GM23248 (cell line): Measurements from ENCODE around the gene KDM3B. TPM values are rescaled to one million over a fixed set of nuclear protein-coding genes. Genes with fewer than 3 reads are reported as not detected.

Experiments
- DNase-seq: peaks from one replicate; pipeline ENCODE4 v3.0.0-alpha.2; 2015
- H2AFZ ChIP-seq: fragments of 200-600 bp; sonication (generic); 2 replicates; pipeline ENCODE4 v1.6.1; 2016; ENCODE audit warnings: antibody characterized with exemption
- H3F3A ChIP-seq: fragments of 200-600 bp; sonication (generic); 2 replicates; pipeline ENCODE4 v1.6.1; 2016; ENCODE audit warnings: mild to moderate bottlenecking, antibody characterized with exemption, mixed run types; ENCODE audit not compliant: insufficient read depth
- H3K27ac ChIP-seq: fragments of 200-600 bp; sonication (generic); 2 replicates; pipeline ENCODE4 v1.5.1; 2016; ENCODE audit warnings: mild to moderate bottlenecking
- H3K27me3 ChIP-seq: fragments of 200-600 bp; sonication (generic); replicated peaks from 2 replicates; pipeline ENCODE4 v1.6.1; 2016; ENCODE audit warnings: mild to moderate bottlenecking; ENCODE audit not compliant: insufficient read depth
- H3K36me3 ChIP-seq: fragments of 200-600 bp; sonication (generic); 2 replicates; pipeline ENCODE4 v1.6.1; 2016; ENCODE audit warnings: low read depth, mild to moderate bottlenecking
- H3K4me1 ChIP-seq: fragments of 200-600 bp; sonication (generic); 2 replicates; pipeline ENCODE4 v1.6.1; 2016; ENCODE audit warnings: mild to moderate bottlenecking; ENCODE audit not compliant: insufficient read depth
- H3K4me2 ChIP-seq: fragments of 200-600 bp; sonication (generic); one replicate; pipeline ENCODE4 v1.6.1; 2016; ENCODE audit warnings: mild to moderate bottlenecking; ENCODE audit not compliant: unreplicated experiment
- H3K4me3 ChIP-seq: fragments of 200-600 bp; sonication (generic); 2 replicates; pipeline ENCODE4 v1.5.1; 2016; ENCODE audit warnings: mild to moderate bottlenecking
- H3K79me2 ChIP-seq: fragments of 200-600 bp; sonication (generic); 2 replicates; pipeline ENCODE4 v1.6.1; 2016; ENCODE audit warnings: mild to moderate bottlenecking; ENCODE audit not compliant: insufficient read depth
- H3K9ac ChIP-seq: fragments of 200-600 bp; sonication (generic); 2 replicates; pipeline ENCODE4 v1.6.1; 2016; ENCODE audit warnings: mild to moderate bottlenecking
- H3K9me2 ChIP-seq: fragments of 200-600 bp; sonication (generic); 2 replicates; pipeline ENCODE4 v1.6.1; 2016; ENCODE audit warnings: mixed run types, mild to moderate bottlenecking, moderate library complexity; ENCODE audit not compliant: insufficient read depth
- H3K9me3 ChIP-seq: fragments of 200-600 bp; sonication (generic); one replicate; pipeline ENCODE4 v1.6.1; 2017; ENCODE audit warnings: low read depth
- H4K20me1 ChIP-seq: fragments of 200-600 bp; sonication (generic); 2 replicates; pipeline ENCODE4 v1.6.0; 2016; ENCODE audit not compliant: insufficient read depth
- EZH2 ChIP-seq: fragments of 200-600 bp; sonication (generic); IDR thresholded peaks from 2 replicates; pipeline ENCODE4 v1.6.1; 2018; ENCODE audit warnings: antibody characterized with exemption, mild to moderate bottlenecking; ENCODE audit not compliant: insufficient read depth, poor library complexity, severe bottlenecking
- EZH2phosphoT487 ChIP-seq: fragments of 200-600 bp; sonication (generic); IDR thresholded peaks from 2 replicates; pipeline ENCODE4 v1.6.1; 2018; ENCODE audit warnings: antibody characterized with exemption, moderate library complexity, mild to moderate bottlenecking, low read depth; ENCODE audit not compliant: insufficient read depth
- WGBS, 2 experiments: methylation state at CpG; one replicate each; pipeline ENCODE4 v1.1.6; 2015 to 2017; ENCODE audit warnings: low lambda C conversion rate in 2 of 2, low coverage in 1 of 2; ENCODE audit errors: missing lambda C conversion rate in 2 of 2; 5-methylcytosine and 5-hydroxymethylcytosine counted together
- in situ Hi-C: fragments of 300-500 bp; cut with MboI; formaldehyde crosslinking; loops from 2 replicates; pipeline ENCODE4 v1.15.0; 2020
- polyA plus RNA-seq: library from polyadenylated mRNA; unstranded; fragments of >200 nt; fragmentation: Nextera tagmentation; extraction: Ambion mirVana; gene quantifications from 2 replicates; pipeline ENCODE4 v1.2.1, GENCODE V29; 2016
- total RNA-seq: library from RNA; depleted of rRNA; stranded (reverse); fragments of >200 nt; shearing (Covaris generic); gene quantifications from 2 replicates; pipeline ENCODE4 v1.2.3, GENCODE V29; 2014

The KDM3B gene
- total and polyA plus RNA-seq, 2 experiments from 2014 or later = 12.6 to 28.3 TPM

- Histone ChIP-seq H4K20me1 (no peaks in the 10 kb centered on the region), H3K27ac (no peak overlapping the region), H3K9ac (peak overlapping the region; percentile 67; the same call in 1 of the 2 replicates), H3K27me3 (no peaks in the 10 kb centered on the region), H3K4me3 (peak overlapping the region; percentile 55), H3K9me2 (no peaks in the 10 kb centered on the region), H3K9me3 (no peaks in the 10 kb centered on the region), H3K36me3 (no peaks in the 10 kb centered on the region), H2AFZ (peak overlapping the region; percentile 81), H3F3A (no peaks in the 10 kb centered on the region), H3K4me2 (peak overlapping the region; percentile 51), H3K4me1 (peaks cover 14% of the 10 kb centered on the region), H3K79me2 (no peaks in the 10 kb centered on the region)
- 10 to 13% methylated on average over 17 to 22 of the region's 22 CpGs for WGBS, 2 experiments
- in situ Hi-C loops = no loop called here
- peak; percentile 95 for DNase-seq
- TF ChIP-seq EZH2phosphoT487 (no peak), EZH2 (no peak)
Observed at GRCh38 chr5:138449501-138450239, 97.2 kb downstream of the KDM3B start.

- H3F3A ChIP-seq = no peaks in the 10 kb centered on the region
- no peaks in the 10 kb centered on the region for H3K27me3 ChIP-seq
- H4K20me1 ChIP-seq = no peaks in the 10 kb centered on the region
- no peaks in the 10 kb centered on the region for H3K79me2 ChIP-seq
- no peaks in the 10 kb centered on the region for H3K36me3 ChIP-seq
- no peaks in the 10 kb centered on the region for H3K9me2 ChIP-seq
- H3K4me2 ChIP-seq = no peak overlapping the region
- H2AFZ ChIP-seq = no peak overlapping the region
- no peak for DNase-seq
- in situ Hi-C loops = no loop called here
- H3K4me3 ChIP-seq = no peak overlapping the region
- H3K9ac ChIP-seq = no peak overlapping the region
- H3K27ac ChIP-seq = no peak overlapping the region
- H3K4me1 ChIP-seq = peaks cover 14% of the 10 kb centered on the region
- H3K9me3 ChIP-seq = no peaks in the 10 kb centered on the region
- WGBS, 2 experiments = 73% methylated on average over 5 of the region's 5 CpGs
- TF ChIP-seq EZH2 (no peak), EZH2phosphoT487 (no peak)
Observed at GRCh38 chr5:138450971-138451370, 98.5 kb downstream of the KDM3B start.

- in situ Hi-C loops = no loop called here
- no peak for DNase-seq
Observed at GRCh38 chr5:138452720-138453119, 100.2 kb downstream of the KDM3B start.

GRCh38 chr5:138453590-138453989 lies 101.1 kb downstream of the KDM3B start:
- no peak for TF ChIP-seq EZH2phosphoT487
- no peak for DNase-seq
- Histone ChIP-seq H3K27me3 (no peaks in the 10 kb centered on the region), H3K9me2 (no peaks in the 10 kb centered on the region), H4K20me1 (no peaks in the 10 kb centered on the region), H3K79me2 (no peaks in the 10 kb centered on the region), H3K9me3 (no peaks in the 10 kb centered on the region), H3K36me3 (no peaks in the 10 kb centered on the region), H3K4me3 (no peak overlapping the region), H3F3A (no peaks in the 10 kb centered on the region), H3K4me1 (peaks cover 14% of the 10 kb centered on the region), H3K9ac (no peak overlapping the region), H3K27ac (no peak overlapping the region), H3K4me2 (no peak overlapping the region), H2AFZ (no peak overlapping the region)
- 80 to 82% methylated on average over 13 of the region's 13 CpGs for WGBS, 2 experiments
- in situ Hi-C loops = no loop called here

More at GRCh38 chr5:138452720-138453119, 100.2 kb downstream of the KDM3B start:
- Histone ChIP-seq H3K9ac (no peak overlapping the region), H3K27ac (no peak overlapping the region), H2AFZ (no peak overlapping the region), H4K20me1 (no peaks in the 10 kb centered on the region), H3K9me2 (no peaks in the 10 kb centered on the region), H3K36me3 (no peaks in the 10 kb centered on the region), H3K79me2 (no peaks in the 10 kb centered on the region), H3K27me3 (no peaks in the 10 kb centered on the region), H3K9me3 (no peaks in the 10 kb centered on the region), H3F3A (no peaks in the 10 kb centered on the region), H3K4me3 (no peak overlapping the region), H3K4me1 (peaks cover 14% of the 10 kb centered on the region), H3K4me2 (no peak overlapping the region)
- 82 to 85% methylated on average over 6 of the region's 6 CpGs for WGBS, 2 experiments
- TF ChIP-seq EZH2 (no peak), EZH2phosphoT487 (no peak)

GRCh38 chr5:138454121-138454520 lies 101.6 kb downstream of the KDM3B start:
- no peaks in the 10 kb centered on the region for H3K79me2 ChIP-seq
- no peaks in the 10 kb centered on the region for H3K9me2 ChIP-seq
- no peak for DNase-seq
- H3K36me3 ChIP-seq = no peaks in the 10 kb centered on the region
- no peak overlapping the region for H3K27ac ChIP-seq
- H4K20me1 ChIP-seq = no peaks in the 10 kb centered on the region
- no peaks in the 10 kb centered on the region for H3K9me3 ChIP-seq
- H3F3A ChIP-seq = no peaks in the 10 kb centered on the region
- peaks cover 11% of the 10 kb centered on the region for H3K4me1 ChIP-seq
- H2AFZ ChIP-seq = no peak overlapping the region
- H3K9ac ChIP-seq = no peak overlapping the region
- H3K27me3 ChIP-seq = no peaks in the 10 kb centered on the region
- in situ Hi-C loops = no loop called here
- no peak overlapping the region for H3K4me2 ChIP-seq
- H3K4me3 ChIP-seq = no peak overlapping the region
- WGBS, 2 experiments = 82 to 84% methylated on average over 8 of the region's 8 CpGs
- TF ChIP-seq EZH2 (no peak), EZH2phosphoT487 (no peak)
